SJCRH30 (cell line): ENCODE measurements around the gene FNTB. TPM values are rescaled to one million over a fixed set of nuclear protein-coding genes. Genes with fewer than 3 reads are reported as not detected.

Experiments used
- DNase-seq, 2 experiments: peaks; one replicate each; pipeline ENCODE4 v3.0.0-alpha.2; 2015 to 2020
- H3K27ac ChIP-seq: fragments of 250-450 bp; sonication (Bioruptor Pico); 2 replicates; pipeline ENCODE4 v1.5.1; 2020; ENCODE audit warnings: mild to moderate bottlenecking, moderate library complexity
- H3K27me3 ChIP-seq: fragments of 250-450 bp; sonication (Bioruptor Pico); 2 replicates; pipeline ENCODE4 v1.5.1; 2020; ENCODE audit warnings: mild to moderate bottlenecking, moderate library complexity
- H3K36me3 ChIP-seq: fragments of 250-450 bp; sonication (Bioruptor Pico); 2 replicates; pipeline ENCODE4 v1.5.1; 2020; ENCODE audit warnings: mild to moderate bottlenecking, moderate library complexity
- H3K4me1 ChIP-seq: fragments of 250-450 bp; sonication (Bioruptor Pico); 2 replicates; pipeline ENCODE4 v1.5.1; 2020; ENCODE audit warnings: mild to moderate bottlenecking, moderate library complexity
- H3K4me3 ChIP-seq: fragments of 250-450 bp; sonication (Bioruptor Pico); 2 replicates; pipeline ENCODE4 v1.5.1; 2020; ENCODE audit warnings: mild to moderate bottlenecking, moderate library complexity
- H3K9me3 ChIP-seq: fragments of 250-450 bp; sonication (Bioruptor Pico); replicated peaks from 2 replicates; pipeline ENCODE4 v1.5.1; 2020; ENCODE audit warnings: mild to moderate bottlenecking, moderate library complexity
- total RNA-seq: library from RNA; depleted of rRNA; stranded (reverse); fragments of >200 nt; shearing (Covaris generic); gene quantifications from 2 replicates; pipeline ENCODE4 v1.2.3, GENCODE V29; 2014

Gene FNTB
- total RNA-seq, 1 experiment from 2014 or later, result 14.4 TPM

DNA sequence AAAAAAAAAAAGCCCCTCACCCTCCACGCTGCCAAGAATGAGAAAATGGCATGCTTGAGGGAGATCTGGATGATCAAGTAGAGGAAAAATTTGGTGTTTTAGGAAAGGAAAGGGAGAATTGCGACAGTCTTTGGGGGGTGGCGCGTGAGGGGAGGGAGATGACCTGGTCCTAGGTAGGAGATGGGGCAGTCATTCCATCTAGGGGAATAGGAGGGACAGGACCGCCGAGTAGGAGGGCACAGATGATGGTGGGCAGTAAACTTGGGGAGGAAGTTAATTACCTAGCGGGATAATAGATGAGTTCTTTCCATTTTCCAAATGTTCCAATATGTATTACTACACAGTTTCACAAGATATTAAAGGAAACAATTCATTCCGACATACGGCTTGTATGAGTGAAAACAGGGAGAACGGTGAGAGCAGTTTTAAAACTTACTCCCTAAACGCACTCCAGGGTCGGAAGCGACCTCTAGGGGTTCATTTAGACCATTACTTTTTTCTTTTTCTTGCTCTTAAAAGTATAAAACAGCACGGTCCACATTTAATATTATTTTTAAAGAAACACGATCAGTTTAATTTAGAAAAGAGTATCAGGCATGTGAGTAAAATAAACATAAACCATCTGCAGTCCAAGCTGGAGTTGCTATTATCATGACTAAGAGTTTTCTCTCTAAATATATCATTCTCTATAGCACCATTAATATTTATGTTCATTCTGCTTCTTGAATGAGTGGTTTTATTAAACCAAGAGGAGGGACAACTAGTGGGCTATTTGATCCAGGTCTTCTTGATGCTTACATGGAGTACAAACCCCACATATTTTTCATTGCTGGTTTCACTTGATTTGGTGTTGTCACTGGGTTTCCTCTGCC lies 3.0 kb upstream of the FNTB start:
- Histone ChIP-seq H3K27ac (no peak overlapping the region), H3K9me3 (no peaks in the 10 kb centered on the region), H3K4me1 (peaks cover 13% of the 10 kb centered on the region), H3K27me3 (no peaks in the 10 kb centered on the region), H3K36me3 (no peaks in the 10 kb centered on the region), H3K4me3 (no peak overlapping the region)
- peak in 1 of 2 experiments; percentile 60 for DNase-seq

DNA sequence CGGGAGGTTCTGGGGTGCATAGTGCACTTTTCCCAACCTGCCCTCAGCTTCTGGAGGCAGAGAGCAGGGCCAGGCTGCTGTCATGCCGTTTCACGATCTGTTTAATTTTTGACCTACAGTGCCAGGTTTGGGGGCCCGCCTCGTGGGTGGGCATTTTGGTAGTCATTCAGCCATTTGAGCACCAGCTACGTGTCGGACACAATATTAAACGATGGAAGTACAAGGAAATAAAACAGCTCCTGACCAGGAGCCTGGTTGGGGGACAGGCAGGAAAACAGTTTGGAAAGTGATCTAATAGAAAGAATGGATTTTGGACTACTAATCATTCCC lies 708 bp downstream of the FNTB start:
- Histone ChIP-seq H3K4me1 (peaks cover 8% of the 10 kb centered on the region), H3K27me3 (no peaks in the 10 kb centered on the region), H3K9me3 (no peaks in the 10 kb centered on the region), H3K4me3 (peak overlapping the region; percentile 87), H3K36me3 (no peaks in the 10 kb centered on the region), H3K27ac (peak overlapping the region; percentile 74)
- no peak for DNase-seq

DNA sequence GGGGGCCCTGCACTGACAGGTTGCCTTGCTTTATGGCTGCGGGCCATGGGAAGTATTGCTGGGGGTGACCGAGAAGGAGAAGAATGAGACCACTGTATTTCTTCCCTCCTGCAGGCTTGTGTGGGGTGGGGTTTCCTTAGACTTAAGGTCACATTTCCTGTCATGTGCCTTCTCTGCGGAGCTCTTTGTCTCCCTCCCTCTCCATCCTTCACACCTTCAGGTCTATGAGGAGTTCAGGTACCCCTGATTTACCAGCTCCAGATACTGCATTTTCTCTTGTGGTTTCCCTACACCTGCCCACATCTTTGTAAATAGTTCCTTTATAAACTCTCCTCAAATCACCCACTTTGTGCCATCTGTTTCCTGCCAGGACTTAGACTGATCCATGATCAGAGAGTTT lies 3.6 kb downstream of the FNTB start:
- H3K9me3 ChIP-seq, result no peaks in the 10 kb centered on the region
- H3K4me3 ChIP-seq, result no peak overlapping the region
- no peaks in the 10 kb centered on the region for H3K36me3 ChIP-seq
- no peak overlapping the region for H3K27ac ChIP-seq
- no peaks in the 10 kb centered on the region for H3K27me3 ChIP-seq
- DNase-seq, result no peak
- H3K4me1 ChIP-seq, result peaks cover 8% of the 10 kb centered on the region

DNA sequence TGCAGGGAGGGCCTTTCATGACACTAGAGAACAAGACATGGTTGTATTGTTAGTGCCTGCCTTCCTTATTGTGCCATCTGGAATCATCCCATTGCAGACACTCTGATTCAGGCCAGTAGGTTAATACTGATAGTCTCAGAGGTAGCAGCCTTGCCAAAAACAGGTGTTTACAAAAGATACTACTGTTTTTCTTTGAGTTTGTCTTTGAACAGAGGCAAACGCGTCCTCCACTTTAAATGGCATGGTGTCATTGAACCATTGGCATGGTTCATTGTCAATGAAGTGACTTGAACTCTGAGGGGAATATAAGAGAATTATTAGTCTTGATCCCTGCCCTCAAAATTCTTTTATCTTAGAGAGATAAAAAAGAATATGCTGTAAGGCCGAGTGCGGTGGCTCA lies 4.2 kb downstream of the FNTB start:
- H3K9me3 ChIP-seq, result no peaks in the 10 kb centered on the region
- no peak for DNase-seq
- no peaks in the 10 kb centered on the region for H3K36me3 ChIP-seq
- no peak overlapping the region for H3K27ac ChIP-seq
- H3K27me3 ChIP-seq, result no peaks in the 10 kb centered on the region
- peaks cover 6% of the 10 kb centered on the region for H3K4me1 ChIP-seq
- no peak overlapping the region for H3K4me3 ChIP-seq

DNA sequence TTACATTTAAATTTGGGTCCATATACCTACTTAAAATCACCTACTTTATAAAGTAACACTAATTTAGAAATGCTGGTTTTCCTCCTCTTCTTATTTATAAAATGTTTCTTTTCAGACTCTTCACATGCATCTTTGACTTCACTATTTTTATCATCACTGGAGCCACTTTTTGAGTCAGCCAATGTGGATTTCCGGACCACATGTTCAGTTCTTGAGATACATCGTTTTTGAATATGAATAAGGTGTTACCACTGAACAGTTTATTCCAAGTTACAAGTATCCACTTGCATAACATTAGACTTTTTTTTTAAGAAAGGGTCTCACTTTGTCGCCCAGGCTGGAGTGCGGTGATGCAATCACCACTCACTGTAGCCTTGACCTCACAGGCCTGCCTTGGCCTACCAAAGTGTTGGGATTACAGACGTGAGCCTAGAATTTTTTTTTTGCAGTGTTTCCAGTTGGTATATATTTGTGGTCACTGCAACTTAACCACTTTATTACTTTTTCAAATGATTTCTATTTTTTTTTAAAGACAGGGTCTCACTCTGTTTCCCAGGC lies 5.7 kb downstream of the FNTB start:
- Histone ChIP-seq H3K27ac (no peak overlapping the region), H3K36me3 (no peaks in the 10 kb centered on the region), H3K27me3 (no peaks in the 10 kb centered on the region), H3K4me1 (peaks cover 3% of the 10 kb centered on the region; the same call in 1 of the 2 replicates), H3K9me3 (no peaks in the 10 kb centered on the region), H3K4me3 (no peak overlapping the region)
- DNase-seq, result no peak

DNA sequence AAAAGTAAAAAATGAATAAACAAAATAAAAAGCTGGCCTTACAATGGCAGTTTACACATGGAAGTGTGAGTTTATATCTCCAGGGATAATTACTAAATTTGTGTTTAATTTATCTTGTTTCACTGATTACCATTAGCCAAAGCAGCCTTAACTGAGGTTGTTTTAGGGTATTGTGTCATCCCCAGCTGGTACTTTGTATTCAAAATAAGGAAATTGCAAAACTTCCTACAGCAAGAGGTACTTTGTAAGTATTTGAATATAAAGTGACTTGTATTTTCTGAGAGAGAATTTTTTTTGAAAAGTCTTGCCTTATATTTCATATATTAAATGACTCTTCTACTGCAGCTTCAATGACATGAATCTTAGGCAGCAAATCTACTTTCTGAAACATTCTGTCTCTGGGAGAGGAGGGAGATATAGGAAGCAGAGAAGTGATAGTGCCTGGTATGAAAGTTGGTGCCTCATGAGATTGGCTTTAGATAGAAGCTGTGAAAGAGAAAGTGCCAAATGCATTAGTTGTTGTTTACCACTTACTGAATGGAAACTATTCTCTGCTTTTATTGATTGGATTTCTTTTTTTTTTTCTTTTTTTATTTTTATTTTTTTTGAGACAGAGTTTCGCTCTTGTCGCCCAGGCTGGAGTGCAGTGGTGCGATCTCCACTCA lies 6.7 kb downstream of the FNTB start:
- H3K36me3 ChIP-seq, result no peaks in the 10 kb centered on the region

DNA sequence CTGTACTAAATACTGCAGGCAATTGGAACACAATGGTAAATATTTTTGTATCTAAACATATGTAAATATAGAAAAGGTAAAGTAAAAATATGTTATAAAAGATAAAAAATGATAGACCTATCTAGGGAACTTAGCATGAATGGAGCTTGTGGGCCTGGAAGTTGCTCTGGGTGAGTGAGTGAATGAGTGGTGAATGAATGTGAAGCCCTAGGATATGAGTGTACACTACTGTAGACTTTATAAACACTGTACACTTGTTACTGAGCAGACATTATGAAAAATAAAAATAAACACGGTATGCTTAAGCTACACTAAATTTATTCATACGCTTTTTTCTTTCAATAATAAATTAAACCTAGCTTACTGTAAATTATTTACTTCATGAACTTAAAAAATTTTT lies 7.8 kb downstream of the FNTB start:
- H3K4me3 ChIP-seq, result no peak overlapping the region
- H3K27ac ChIP-seq, result no peak overlapping the region
- no peaks in the 10 kb centered on the region for H3K9me3 ChIP-seq
- no peaks in the 10 kb centered on the region for H3K27me3 ChIP-seq
- H3K4me1 ChIP-seq, result peaks cover 5% of the 10 kb centered on the region; the same call in 1 of the 2 replicates
- no peaks in the 10 kb centered on the region for H3K36me3 ChIP-seq
- no peak for DNase-seq

More for the DNA sequence above, 6.7 kb downstream of the FNTB start:
- Histone ChIP-seq H3K4me1 (peaks cover 4% of the 10 kb centered on the region; the same call in 1 of the 2 replicates), H3K27ac (no peak overlapping the region), H3K27me3 (no peaks in the 10 kb centered on the region), H3K4me3 (no peak overlapping the region), H3K9me3 (no peaks in the 10 kb centered on the region)
- DNase-seq, result no peak

DNA sequence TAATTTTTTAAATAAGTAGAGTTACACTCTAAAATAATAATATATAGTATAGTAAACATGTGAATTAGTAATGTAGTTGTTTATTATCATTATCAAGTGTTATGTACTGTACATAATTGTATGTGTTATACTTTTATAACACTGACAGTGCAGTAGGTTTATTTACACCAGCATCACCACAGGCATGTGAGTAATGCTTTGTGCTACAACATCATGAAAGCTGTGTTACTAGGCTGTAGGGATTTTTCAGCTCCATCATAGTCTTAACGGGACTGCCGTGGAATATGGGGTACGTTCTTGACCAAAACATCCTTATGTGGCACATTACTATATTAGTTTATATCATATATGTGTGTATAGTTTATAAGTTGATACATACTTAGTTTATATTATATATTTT lies 8.6 kb downstream of the FNTB start:
- H3K4me3 ChIP-seq, result no peak overlapping the region
- no peaks in the 10 kb centered on the region for H3K36me3 ChIP-seq
- DNase-seq, result no peak
- H3K27me3 ChIP-seq, result no peaks in the 10 kb centered on the region
- H3K9me3 ChIP-seq, result no peaks in the 10 kb centered on the region
- no peak overlapping the region for H3K27ac ChIP-seq
- H3K4me1 ChIP-seq, result peaks cover 5% of the 10 kb centered on the region; the same call in 1 of the 2 replicates

DNA sequence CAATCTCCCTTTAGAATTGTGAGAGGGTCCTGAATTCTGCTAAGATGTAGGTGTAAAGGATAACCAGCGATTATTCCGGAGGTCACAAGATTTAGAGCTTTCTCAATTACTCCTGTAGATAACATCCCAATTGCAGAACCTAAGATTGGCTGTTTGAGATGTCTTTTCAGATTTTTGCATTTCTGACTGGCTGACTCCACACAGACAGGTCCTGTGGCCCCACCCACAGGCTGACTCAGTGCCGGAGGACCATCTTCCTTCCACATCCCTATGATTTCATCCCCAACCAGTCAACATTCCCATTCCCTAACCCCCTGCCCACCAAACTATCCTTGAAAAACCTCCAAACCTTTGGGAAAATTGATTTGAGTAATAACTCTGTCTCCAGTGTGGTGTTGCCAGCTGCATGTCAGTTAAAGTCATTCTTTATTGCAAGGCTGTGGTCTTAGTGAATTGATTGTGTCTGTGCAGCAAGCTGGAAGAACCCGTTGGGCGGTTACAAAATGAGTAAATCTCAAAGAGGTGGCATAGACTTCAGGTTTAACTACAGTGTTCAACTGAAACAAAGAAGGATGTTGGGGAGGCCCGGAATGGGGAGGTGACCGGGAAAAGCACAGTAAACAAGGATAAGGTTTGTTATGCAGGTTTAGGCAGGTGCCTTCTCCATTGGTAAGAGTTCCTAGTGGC lies 10.6 kb downstream of the FNTB start:
- Histone ChIP-seq H3K4me3 (no peak overlapping the region), H3K36me3 (no peaks in the 10 kb centered on the region), H3K27ac (no peak overlapping the region), H3K27me3 (no peaks in the 10 kb centered on the region), H3K4me1 (peaks cover 5% of the 10 kb centered on the region; the same call in 1 of the 2 replicates), H3K9me3 (no peaks in the 10 kb centered on the region)
- DNase-seq, result no peak

DNA sequence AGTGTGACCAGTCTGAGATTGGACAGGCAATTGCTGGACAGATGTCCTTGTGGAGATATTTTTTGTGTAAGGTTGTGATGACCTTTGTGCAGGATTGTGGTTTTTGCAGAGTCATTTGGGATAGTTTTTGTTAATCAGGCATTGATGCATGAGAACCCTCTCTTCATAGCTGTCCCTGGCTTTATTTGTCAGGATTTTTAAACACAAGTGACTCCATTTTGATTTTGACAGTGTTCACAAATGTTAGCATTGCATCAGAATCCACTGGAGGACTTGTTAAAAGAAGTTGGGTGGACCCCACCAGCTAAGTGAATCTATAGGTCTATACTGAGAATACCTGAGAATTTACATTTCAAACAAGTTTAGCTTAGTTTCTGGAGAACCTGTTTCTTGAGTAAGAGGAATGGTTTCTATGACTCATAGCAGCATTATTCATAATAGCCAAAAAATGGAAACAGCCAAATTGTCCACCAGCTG lies 11.8 kb downstream of the FNTB start:
- no peaks in the 10 kb centered on the region for H3K36me3 ChIP-seq
- no peaks in the 10 kb centered on the region for H3K9me3 ChIP-seq
- H3K27me3 ChIP-seq, result no peaks in the 10 kb centered on the region
- H3K27ac ChIP-seq, result no peak overlapping the region
- H3K4me1 ChIP-seq, result peaks cover 5% of the 10 kb centered on the region; the same call in 1 of the 2 replicates
- no peak overlapping the region for H3K4me3 ChIP-seq
- no peak for DNase-seq

DNA sequence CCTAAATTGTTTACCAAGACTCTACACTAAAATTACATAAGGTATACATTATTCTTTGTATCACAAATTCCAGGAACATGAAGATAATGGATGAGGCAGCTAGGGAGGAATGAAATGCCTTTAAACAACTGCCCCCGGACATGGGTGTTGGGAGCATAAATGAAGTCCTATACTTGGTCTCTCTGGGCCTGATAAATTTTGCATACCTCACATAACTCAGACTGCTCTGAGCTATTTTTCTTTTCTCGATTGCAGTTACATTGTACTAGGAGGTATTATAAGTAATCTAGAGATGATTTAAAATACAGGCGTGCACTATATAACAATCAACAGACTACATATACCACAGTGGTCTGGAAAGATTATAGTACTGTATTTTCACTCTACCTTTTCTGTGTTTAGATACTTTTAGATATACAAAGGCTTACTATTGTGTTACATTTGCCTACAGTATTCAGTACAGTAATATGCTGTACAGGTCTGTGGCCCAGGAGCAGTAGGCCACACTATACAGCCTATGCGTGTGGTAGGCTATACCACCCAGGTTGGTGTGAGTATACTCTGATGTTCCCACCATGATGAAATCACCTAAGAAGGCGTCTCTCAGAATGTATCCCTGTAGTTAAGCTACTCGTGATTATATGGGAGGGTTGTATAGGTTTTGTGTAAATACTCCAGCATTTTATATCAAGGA lies 14.3 kb downstream of the FNTB start:
- Histone ChIP-seq H3K27ac (no peak overlapping the region), H3K4me1 (peaks cover 11% of the 10 kb centered on the region)
- no peak for DNase-seq

DNA sequence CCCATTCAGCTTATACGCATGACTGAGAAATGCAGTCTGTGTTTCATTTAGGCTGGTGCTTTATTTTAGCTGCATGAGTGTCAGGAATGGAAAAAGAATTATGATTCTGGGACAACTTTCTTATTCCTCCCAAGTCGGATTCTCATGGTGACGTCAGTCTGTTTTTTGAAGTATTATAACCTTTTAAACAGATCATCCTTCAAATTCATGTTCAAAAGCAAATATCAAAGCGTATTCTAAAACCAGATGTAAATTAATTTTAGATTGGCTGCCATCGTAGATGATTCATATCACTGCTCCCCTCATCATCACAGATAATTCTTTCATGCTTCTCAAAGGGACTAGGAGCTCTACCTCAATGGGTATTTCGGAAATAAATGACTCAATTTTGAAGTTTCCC lies 15.0 kb downstream of the FNTB start:
- Histone ChIP-seq H3K27ac (no peak overlapping the region), H3K4me3 (no peak overlapping the region), H3K4me1 (peaks cover 16% of the 10 kb centered on the region), H3K36me3 (no peaks in the 10 kb centered on the region), H3K9me3 (no peaks in the 10 kb centered on the region), H3K27me3 (no peaks in the 10 kb centered on the region)
- no peak for DNase-seq

More for the DNA sequence above, 14.3 kb downstream of the FNTB start:
- H3K9me3 ChIP-seq, result no peaks in the 10 kb centered on the region
- no peaks in the 10 kb centered on the region for H3K27me3 ChIP-seq
- no peaks in the 10 kb centered on the region for H3K36me3 ChIP-seq
- H3K4me3 ChIP-seq, result no peak overlapping the region

DNA sequence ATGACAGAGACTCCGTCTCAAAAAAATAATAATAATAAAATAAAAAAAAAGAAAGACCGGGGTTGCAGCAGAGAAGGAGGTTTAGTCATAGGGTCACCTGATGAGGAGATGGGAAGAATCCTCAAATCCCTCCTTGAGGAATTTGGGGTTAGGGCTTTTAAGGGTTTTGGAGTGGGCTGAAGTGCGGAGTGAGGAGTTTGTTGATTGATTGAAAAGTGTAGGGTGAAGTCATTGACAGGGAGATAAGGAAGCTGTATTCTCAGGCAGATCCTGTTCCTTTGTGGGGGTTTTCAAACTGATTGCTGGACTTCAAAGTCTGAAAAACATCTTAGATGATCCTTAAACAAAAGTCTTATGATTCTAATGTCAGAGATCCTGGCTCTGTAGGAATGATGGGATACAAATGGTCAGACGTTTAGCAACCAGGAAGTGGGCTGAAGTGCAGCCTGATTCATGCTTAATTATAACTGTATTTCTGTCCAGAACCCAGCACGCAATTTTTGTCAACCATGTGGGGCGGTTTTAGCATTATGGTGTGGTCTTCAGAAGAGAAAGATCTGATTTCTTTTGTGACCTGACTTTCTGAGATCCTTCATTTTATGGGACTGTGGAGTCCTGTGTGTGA lies 16.0 kb downstream of the FNTB start:
- Histone ChIP-seq H3K27me3 (no peaks in the 10 kb centered on the region), H3K9me3 (no peaks in the 10 kb centered on the region), H3K36me3 (no peaks in the 10 kb centered on the region), H3K4me1 (peaks cover 24% of the 10 kb centered on the region), H3K4me3 (no peak overlapping the region), H3K27ac (no peak overlapping the region)
- DNase-seq, result no peak

DNA sequence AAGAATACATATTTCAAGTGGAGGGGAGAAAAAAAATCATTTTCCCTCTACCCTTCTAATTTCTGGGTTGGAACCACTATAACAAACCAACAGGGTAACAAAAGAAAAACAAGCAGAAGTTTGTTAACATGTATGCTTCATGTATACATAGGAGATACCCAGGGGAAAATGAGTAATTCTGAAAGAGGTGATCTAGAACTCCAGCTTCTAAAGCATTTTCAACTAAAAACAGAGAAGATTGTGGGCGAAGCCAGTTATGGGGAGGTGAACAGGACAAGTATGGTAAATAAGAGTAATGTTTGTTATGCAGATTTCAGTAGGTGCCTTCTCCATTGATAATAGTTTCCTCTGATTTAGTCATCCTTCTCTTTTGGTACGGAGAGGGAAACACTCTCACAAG lies 16.7 kb downstream of the FNTB start:
- peaks cover 19% of the 10 kb centered on the region for H3K4me1 ChIP-seq
- no peaks in the 10 kb centered on the region for H3K27me3 ChIP-seq
- H3K9me3 ChIP-seq, result no peaks in the 10 kb centered on the region
- DNase-seq, result no peak
- no peaks in the 10 kb centered on the region for H3K36me3 ChIP-seq
- no peak overlapping the region for H3K4me3 ChIP-seq
- no peak overlapping the region for H3K27ac ChIP-seq
